Hematopoietic multipotent progenitor cell treated with erythropoietin and hydrocortisone succinate and interleukin-3 and kit ligand, for 4 days (in vitro differentiated cells): Measurements from ENCODE around the gene KBTBD2.
"Not testable (repeated sequence)": the region's sequence is repeated elsewhere in the genome, so short reads cannot be mapped to it uniquely, and the experiment has no call there.

ENCODE experiments used
- DNase-seq: peaks from one replicate; pipeline ENCODE4 v3.0.0-alpha.2; 2015

The KBTBD2 gene

DNA sequence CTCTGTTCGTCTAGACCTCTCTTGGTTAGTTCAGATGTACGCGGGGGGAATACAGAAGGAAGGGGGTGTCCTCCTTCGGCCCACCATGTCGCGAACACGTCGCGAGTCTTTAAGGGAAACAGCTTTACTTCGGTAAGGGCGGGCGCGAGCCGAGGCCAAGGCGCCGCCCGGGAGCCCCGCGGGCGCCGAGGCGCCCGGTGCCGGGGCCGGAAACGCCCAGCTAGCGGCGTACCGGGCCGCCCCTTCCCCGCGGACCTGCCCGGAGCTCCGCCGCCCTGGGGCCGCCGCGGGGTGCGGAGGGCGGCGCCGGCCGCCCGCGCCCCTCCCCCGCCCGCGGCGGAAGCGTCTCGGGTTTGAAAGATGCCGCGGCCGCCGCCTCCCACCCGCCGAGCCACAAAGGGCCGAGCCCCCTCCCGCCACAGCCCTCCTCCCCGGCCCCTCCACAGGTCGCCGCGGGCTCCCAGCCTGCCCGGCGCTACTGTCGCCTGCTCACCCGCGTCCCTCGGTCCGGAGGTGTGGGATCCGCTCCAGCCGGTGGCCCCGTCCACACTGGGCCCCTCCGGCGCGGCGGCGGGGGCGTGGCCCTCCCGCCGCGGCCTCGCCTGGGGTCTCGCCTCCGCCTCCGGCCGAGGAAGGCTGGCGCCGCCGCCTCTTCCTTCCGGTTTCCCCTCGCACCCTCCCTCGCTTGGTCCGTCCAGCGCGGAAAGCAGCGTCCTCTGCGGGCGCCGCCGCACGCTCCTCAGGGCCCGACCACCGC, at the start of gene KBTBD2:
TSS of gene KBTBD2 (minus strand) at position 718 of the 757 bp plus-strand sequence. CDS start 12,156 bp downstream, outside the sequence.
- peak; percentile 95 for DNase-seq

DNA sequence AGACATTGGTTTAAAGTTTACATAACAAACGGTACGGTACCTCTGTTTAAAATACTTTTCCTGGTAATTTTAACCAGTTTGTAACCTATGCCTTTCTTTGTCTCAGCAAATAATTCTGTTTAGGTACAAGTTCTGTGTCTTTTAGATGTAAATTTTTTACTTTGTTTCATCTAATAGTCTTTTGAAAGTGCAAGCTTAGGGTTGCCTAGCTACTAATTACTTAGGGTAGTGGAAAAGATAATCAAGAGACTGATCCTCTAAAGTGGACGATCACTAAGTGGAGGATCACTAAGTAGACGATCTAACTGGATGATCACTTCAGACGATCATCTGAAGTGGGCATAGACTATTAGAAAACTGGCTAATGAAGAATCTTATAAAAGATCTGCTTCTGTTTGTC, 49.6 kb upstream of the KBTBD2 start:
- DNase-seq = no peak

DNA sequence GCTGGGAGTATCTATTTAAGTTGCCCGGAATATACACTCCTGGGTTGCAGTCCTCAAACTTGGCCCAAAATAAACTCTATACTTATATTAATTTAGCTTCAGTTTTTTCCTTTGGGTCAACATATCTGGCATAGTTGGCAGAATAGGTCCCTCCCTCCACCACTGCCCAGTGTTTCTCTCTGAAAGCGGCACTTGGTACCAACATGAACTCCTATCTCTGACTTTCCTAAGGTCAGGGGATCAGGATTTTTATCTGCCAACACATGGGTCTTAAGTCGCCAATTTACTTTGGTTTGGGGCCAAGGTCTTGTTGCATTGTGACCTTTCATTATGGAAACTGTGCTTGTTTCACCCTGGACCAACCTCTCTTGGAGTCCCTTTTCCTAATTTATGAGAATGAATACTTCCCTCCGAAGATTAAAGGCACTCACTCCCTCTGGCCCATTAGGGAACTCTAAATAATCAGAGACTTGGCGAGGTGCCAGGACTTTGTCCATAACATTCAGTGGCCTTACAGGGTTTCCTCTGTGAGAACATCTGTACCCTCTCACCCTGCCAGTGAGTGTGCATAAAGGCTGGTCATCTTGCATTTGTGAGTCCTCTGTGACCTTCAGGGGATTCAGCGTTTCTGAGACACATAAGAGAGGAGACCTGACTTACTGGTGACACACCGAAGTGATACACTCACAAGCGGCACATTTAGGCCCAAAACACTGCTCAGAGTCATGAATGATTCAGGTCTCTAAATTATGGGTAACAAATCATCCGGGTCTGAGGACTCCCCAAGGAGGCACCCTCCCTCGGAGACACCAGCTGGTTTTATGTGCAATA, 46.0 kb upstream of the KBTBD2 start:
- peak; percentile 37 for DNase-seq

DNA sequence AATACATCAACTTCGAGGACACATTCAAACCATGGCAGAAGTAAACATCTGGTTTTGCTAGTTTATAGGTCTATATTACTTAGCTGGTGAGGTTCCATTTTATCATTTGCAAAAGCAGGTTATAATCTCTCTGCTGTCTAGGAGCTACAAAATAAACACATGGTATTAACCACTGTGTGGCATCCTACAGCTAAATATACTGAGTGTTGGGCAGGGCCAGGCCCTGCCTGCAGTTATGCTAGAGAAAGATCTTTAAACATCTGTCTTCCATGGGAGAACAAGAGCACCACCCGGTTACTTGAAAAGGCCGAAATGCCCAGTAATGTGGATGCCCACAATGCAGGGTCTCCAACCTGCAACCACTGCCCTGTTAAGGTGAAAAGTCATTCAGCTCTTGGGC, 45.1 kb upstream of the KBTBD2 start:
- peak; percentile 25 for DNase-seq

DNA sequence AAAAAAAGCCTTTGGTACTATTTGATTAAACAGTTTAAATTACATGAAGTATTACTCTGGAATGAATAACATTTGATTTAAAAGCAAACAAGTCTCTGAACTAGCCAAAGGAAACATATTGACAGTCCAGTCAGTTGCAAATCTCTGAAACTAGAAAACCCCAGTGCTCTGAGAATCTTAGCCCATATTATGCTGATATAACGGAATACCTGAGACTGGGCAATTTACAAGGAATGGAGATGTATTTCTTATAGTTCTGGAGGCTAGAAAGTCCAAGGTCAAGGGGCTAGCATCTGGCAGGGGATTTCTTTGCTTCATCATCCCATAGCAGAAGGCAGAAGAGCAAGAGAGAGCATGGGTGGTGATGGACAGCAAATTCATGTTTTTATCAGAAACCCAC, 44.0 kb upstream of the KBTBD2 start:
- DNase-seq = no peak

DNA sequence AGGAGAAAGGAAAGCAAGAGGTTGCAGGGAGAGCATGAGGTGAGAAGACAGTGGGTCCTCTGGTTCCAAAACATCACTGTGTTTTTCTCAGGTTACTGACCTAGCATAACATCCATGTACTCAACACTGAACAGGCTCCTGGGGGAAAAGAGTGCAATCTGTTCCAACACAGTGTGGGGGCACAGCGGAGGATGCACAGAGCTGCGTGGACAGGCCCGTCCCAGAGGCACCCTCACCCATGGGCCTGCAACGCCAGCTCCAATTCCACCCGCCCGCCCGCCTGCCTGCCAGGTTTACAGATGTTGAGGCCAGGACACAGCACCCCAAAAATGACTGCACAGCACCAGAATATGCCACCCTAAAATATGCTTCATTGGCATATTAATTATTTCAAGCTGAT, 38.8 kb upstream of the KBTBD2 start:
- no peak for DNase-seq

DNA sequence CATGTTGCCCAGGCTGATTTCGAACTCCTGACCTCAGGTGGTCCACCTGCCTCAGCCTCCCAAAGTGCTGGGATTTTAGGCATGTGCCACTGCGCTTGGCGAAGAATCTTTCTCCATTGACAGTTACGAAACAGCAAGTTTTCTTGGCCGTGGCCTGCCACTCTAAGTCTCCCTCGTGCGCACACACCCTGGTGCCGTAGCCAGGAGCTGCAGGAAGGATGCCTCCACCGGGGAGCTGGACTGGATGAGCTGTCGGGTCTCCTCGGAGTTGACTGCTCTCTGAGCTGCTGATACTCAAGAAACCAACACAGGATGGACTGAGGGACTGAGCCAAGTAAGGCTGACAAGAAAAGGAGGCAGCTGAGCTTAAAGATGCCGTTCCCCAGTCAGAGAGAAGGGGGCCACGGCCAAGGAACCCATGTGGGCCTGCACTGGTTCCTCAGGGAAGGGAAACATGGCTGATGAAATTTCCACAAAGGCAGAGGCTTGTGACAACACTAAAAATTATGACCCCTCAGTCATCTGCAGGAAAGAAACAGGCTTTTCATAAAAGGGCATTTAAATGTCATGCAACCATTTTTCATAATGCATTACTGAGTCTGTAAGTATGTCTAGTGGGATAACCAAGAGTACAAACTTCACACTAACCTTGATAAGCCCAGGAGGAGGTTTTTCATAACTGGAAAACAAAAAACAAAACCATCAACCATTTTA, 38.0 kb upstream of the KBTBD2 start:
- no peak for DNase-seq

DNA sequence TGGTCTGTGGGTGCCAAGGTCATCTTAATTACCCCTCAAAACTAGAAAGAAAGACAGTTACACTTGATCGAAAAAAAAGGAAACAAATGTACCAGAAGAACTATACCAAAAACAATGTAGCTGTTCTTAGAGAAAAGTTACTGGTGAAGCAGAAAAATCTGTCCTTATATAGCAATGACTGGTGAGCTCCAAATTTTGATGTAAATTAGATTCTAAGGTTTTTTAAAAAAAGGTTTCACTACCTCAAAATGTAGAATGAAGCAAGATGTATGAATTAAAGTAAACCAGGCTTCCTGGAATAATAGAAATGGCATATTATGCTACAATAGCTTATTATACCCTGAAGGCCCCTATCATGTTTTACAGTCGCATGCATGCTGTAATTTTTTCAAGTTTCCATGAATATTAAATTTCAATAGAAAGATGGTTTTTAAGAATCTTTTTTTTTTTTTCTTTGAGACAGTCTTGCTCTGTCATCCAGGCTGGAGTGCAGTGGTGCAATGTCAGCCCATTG, 37.3 kb upstream of the KBTBD2 start:
- no peak for DNase-seq

DNA sequence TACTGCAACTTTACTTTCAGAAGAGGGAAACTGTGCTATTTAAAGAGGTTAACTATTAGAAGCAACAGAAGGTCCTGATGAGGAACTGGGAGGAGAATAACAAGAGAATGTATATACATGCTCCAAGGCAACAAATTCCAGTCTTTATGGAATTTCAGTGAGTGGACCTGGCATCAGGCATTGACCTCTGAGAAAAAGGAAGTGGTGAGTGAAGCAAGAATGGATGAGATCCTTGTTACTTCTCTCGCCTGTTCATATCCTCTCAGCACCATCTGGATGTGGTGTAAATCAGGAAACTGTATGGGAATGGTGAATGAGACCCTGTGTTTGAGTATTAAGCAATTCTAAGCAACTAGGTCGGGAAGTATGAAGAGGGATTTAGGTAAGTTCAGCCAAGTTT, 30.3 kb upstream of the KBTBD2 start:
- no peak for DNase-seq

DNA sequence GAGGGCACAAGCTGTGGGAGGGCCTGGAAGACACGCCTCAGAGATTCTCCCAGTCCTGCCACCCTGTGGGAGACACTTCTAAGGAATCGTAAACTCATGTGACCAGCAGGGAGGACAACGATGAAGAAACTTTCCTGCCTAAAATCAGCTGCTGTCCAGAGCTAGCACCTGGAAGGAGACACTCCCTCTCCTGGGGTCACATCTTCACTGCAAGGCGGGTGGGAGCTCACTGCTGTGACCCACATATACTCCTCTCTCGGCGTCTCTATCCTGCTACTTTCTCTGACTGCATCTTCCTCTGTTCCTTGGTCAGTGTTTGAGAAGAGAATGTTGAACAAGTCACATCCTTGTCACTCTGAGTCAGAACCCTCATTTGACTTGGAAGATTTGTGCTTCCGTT, 25.4 kb upstream of the KBTBD2 start:
- DNase-seq = not testable (repeated sequence)

DNA sequence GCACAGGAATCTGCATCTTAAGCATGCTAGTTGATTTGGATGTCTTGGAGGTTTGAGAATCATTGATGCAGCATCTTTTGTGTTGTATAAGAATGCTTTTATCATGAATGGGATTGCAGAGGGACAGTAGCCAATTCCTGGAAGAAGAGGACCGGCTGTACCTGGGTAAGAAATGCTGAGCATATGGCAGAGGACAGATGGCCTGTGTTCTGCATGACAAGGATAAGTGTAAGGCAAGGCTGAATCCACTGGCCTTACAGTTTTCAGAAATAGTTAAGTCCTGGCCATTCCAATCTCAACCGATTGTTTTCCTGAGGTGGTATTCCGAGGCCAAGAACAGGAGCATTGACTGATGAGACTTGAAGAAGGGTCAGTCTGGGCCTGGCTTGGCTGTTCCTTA, 24.4 kb upstream of the KBTBD2 start:
- DNase-seq = no peak

DNA sequence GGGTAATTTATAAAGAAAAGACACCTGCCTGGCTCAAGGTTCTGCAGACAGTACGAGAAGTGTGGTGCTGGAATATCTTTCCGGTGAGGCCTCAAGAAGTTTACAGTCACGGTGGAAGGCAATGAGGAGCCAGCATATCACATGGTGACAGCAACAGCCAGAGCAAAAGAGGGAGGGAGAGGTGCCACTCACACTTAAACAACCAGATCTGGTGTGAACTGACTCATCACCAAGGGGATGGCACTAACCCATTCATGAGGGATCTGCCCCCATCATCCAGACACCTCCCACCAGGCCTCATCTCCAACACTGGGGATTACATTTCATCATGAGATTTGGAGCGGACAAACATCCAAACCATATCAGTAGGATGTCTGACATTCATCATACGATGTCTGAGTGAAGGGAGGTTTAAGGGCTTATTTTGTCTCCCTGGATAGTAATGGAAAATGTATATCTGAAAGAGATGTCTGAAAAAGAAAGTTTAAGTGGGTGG, 23.5 kb upstream of the KBTBD2 start:
- no peak for DNase-seq

DNA sequence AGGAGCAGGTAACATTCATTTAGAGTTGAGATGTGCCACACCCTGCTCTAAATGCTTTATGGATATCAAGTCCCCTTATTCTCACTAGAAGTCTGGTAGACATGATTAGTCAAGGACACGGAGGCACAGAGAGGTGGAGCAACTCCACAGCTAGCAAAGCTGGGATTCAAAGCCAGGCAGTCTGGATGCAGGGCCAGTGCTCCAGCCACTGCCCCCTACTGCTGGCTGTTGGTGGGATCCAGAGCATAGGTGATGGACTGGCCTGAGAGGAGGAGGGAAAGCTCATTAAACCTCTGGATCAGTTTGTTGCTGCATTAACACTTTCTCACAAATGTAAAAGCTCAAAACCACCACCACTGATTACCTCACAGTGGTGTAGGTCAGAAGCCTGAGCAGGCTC, 22.6 kb upstream of the KBTBD2 start:
- DNase-seq = no peak

DNA sequence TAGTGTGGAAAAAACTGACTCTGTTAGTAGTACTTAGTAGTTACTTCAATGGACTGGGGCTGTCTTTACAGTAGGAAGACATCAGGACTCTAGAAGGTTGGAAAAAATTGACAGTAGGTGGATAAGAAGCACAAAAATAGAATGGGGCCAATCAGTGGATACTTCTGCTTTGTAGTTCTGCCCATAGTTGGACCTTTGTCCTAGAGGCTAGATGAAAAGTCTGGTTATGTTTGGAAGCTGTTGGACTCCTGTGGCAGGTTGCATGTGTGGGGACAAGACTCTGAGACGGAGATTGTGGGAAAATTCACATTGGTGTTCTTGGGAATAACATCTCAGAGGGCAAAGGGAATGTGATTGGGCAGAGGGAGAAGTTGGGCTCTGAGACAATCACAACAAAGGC, 18.6 kb upstream of the KBTBD2 start:
- DNase-seq = no peak

DNA sequence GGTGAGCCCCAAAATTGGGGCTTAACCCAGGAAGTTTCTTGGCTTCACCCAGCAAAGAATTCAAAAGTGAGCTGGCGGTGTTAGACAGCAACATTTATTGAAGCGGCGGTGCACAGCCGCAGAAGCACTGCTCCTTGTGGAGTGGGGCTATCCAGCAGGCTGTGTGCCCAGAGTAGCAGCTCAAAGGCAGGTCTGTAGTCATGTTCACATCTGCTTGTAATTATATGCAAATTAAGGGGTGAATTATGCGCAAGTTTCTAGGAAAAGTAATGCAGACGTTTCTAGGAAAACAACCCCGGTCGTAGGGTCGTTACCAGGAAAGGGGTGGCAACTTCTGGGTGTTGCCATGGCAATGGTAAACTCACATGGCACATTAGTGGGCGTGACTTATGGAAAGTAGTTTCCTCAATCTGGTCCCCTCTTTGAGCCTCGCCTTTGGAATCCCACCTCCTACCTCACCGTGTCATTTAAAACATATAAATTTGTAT, 13.7 kb upstream of the KBTBD2 start:
- peak; percentile 97 for DNase-seq

DNA sequence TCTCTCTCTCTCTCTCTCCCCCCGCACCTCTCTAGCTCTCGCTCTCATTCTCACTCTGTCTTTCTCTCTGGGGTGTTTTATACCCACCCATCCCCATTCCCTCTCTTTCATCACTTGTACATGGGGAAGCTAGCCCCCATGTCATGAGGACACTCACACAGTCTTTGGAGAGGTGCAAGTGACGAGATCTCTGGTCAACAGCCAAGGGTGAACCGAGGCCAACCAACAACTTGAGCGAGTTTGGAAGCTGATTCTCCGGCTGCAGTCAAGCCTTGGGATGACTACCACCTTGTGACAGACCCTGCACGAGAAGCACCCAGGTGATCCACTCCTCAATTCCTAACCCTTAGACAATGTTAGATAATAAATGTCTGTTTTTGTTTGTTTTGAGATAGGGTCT, 10.1 kb upstream of the KBTBD2 start:
- no peak for DNase-seq

DNA sequence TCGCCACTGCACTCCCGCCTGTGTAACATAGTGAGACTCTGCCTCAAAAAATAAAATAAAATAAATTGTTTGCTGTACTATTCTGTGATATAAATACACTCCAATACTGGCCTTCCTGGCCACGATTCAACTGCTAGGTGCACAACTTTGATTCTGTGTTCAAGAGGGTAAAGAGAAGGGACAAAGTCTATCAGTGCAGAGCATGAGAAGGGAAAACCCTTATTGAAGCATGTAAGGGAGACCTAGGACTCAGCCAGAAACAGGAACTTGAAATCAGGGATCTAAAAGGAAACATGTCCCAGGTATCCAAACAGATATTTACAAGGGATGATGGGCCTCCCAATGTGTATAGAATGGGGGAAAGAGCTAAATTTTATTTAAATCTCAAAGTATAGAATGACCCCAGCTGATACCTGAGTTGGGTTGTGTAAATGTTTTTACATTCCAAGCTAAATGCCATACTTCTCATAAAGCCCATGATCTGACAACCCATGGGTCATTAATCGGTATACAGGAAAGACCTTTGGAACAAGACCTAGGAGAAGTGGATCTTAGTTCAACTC, 9.0 kb upstream of the KBTBD2 start:
- DNase-seq = no peak

DNA sequence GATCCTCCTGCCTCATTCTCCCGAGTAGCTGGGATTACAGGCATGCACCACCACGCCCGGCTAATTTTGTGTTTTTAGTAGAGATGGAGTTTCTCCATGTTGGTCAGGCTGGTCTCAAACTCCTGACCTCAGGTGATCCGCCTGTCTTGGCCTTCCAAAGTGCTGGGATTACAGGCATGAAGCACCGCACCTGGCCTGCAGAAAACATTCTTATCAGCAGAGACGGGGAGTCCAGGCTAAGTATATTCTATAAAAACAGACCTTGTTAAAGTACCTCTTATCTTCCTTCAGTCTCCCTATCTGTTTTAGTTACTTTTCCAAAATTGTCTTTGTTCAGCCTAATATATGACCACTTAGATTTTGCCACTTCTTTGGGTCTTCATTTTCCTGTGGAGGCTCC, 5.8 kb upstream of the KBTBD2 start:
- DNase-seq = not testable (repeated sequence)

DNA sequence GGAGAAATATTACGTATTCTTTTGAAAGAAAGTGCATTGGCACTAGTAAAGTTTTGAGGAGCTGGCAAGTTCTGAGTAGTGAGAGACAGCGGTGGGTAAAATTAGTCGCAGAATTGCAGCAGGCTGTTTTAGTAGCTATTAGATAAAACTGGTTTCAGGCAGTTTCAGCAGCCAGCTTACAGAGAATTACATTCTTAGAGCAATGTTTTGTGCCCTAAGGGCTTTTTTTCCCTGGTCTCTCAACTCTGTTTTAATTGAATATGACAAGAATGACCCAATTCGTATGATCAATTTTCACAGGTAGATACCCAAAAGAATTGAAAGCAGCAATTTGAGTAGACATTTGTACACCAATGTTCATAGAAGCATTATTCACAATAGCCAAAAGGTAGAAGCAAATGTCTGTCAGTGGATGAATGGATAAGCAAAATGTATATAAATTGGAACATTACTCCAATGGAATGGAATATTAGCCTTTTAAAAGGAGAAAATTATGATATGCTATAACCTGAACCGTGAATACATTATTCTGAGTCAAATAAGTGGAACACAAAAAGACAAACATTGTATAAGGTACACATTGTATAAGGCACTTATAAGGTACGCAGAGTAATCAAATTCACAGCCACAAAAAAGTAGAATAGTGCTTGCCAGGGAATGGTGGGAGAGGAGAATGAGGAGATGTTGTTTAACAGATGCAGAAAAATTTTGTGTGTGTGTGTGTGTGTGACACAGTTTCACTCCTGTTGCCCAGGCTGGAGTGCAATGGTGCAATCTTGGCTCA, 5.2 kb upstream of the KBTBD2 start:
- DNase-seq = no peak

DNA sequence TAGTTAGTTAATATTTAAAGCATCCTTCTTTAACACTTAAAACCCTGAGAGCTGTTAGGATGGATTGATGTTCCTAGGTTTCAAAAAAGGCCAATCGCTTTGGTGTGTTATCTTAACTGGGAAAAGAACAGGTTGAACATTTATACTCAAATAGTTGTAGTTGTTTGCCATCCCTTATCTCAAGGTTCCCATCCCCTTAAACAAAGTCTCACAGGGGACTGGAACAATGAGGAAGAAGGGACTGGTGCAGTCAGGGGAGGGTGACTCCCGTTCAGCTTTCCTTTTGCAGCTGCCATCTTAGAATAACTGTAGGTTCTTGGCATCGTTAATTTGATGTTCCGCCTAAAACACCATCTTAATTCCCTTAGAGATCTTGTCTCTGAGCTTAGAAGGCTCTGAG, 2.6 kb upstream of the KBTBD2 start:
- no peak for DNase-seq

DNA sequence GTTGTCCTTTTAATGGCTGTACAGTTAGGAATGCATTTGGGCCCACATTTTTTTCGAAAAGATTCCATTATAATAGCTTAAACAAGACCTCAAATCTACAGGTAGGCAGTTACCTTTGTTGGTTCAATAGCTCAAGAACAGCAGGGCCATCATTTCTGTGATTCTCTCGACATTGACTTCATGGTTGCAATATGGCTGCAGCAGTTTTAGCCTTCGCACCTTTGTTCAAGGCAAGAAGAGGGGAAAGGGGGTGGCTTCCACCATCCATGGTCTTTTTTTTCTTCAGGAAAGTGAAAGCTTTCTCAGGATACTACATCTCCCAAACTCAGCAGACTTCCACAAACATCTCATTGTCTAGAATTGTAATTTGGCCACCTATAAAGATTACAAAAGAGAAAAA, 2.2 kb upstream of the KBTBD2 start:
- DNase-seq = no peak

DNA sequence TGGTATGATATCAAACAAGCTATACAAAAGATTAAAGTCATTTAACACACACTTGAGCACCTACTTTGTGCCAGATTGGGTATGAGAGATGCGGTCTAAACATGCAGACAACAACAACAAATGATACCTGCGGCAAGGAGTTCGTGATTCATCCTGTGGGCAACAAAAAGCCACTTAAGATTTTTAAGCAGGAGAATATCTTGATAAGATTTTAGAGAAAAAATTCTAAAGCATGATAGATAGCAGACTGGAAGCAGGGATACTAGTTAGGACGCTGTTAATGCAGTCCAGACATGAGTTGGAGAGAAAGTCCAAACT, 1.6 kb upstream of the KBTBD2 start:
- no peak for DNase-seq
